Omental fat pad (tissue), 4 donors: Measurements from ENCODE around the gene FHIP1A. TPM values are rescaled to one million over a fixed set of nuclear protein-coding genes. Genes with fewer than 3 reads are reported as not detected.
A peak's percentile ranks its signal among the peaks of the same experiment; 100 is the strongest.

Experiments
- ATAC-seq: fragments of 150-250 bp; one replicate; pipeline ENCODE4 v1.9.1; 2016; ENCODE audit warnings: mild to moderate bottlenecking, moderate library complexity; ENCODE audit not compliant: low FRiP score
- DNase-seq: peaks from one replicate; pipeline ENCODE4 v3.0.0-alpha.2; 2019; ENCODE audit warnings: low spot score
- CTCF ChIP-seq, 3 donors: fragments of 450-650 bp; IDR thresholded peaks; one replicate each; pipeline ENCODE4 v1.5.1; 2016 to 2017; ENCODE audit warnings: antibody characterized with exemption in 3 of 3, mild to moderate bottlenecking in 3 of 3, moderate library complexity in 2 of 3
- total RNA-seq, 4 donors: library from RNA; depleted of rRNA; stranded (reverse); fragments of >200 nt; gene quantifications; one replicate each; pipeline ENCODE4 v1.1.0, GENCODE V29; 2016

Gene FHIP1A
- total RNA-seq, 4 donors from 2014 or later = 0.32 to 29.1 (median 6.2) TPM

GRCh38 chr4:151407018-151407417, 2.0 kb upstream of the FHIP1A start:
- ATAC-seq = no peak
- no peak for DNase-seq
- TF ChIP-seq CTCF (IDR thresholded peaks at IDR 0.05) = no peak

- ATAC-seq = no peak
- TF ChIP-seq CTCF (IDR thresholded peaks at IDR 0.05) = no peak
- DNase-seq = no peak
Observed at GRCh38 chr4:151407466-151408379, 1.3 kb upstream of the FHIP1A start.

GRCh38 chr4:151408380-151408629, 671 bp upstream of the FHIP1A start:
- DNase-seq = no peak
- no peak for TF ChIP-seq CTCF (IDR thresholded peaks at IDR 0.05)
- ATAC-seq = peak; percentile 25

GRCh38 chr4:151409470-151410313, 716 bp downstream of the FHIP1A start:
- DNase-seq (no peak), ATAC-seq (peak; percentile 52)
- no peak for TF ChIP-seq CTCF (IDR thresholded peaks at IDR 0.05)

- no peak for TF ChIP-seq CTCF (IDR thresholded peaks at IDR 0.05)
- DNase-seq = no peak
- peak; percentile 80 for ATAC-seq
Observed at GRCh38 chr4:151415978-151416377, 7.0 kb downstream of the FHIP1A start.

- ATAC-seq (no peak), DNase-seq (no peak)
- no peak for TF ChIP-seq CTCF (IDR thresholded peaks at IDR 0.05)
Observed at GRCh38 chr4:151417164-151417571, 8.2 kb downstream of the FHIP1A start.
